ENCODE measurements around the gene PTN.

GRCh38 chr7:137345799-137346449 lies 2.4 kb upstream of the PTN start:
- TF ChIP-seq CTCF (IDR thresholded peaks at IDR 0.05; ENCODE audit: insufficient read depth, low read depth, low read length), result no peak
- no peak for TF ChIP-seq EZH2 (IDR thresholded peaks at IDR 0.05; ENCODE audit: insufficient read depth, low read length)
